Duodenal mucosa (tissue), 2 donors: ENCODE measurements around the gene C9orf50.

Experiments
- H3K27ac ChIP-seq: one replicate; pipeline ENCODE4 v1.7.0; 2013; ENCODE audit warnings: low read depth, low read length
- H3K27me3 ChIP-seq, 2 donors: one replicate each; pipeline ENCODE4 v1.7.0; 2013; ENCODE audit warnings: low read length in 2 of 2, control low read depth in 1 of 2; ENCODE audit not compliant: insufficient read depth in 2 of 2, control insufficient read depth in 1 of 2
- H3K36me3 ChIP-seq, 2 donors: one replicate each; pipeline ENCODE4 v1.7.0; 2013; ENCODE audit warnings: low read length in 2 of 2, control low read depth in 1 of 2; ENCODE audit not compliant: insufficient read depth in 2 of 2, control insufficient read depth in 1 of 2
- H3K4me1 ChIP-seq, 2 donors: one replicate each; pipeline ENCODE4 v1.7.0; 2013; ENCODE audit warnings: low read length in 2 of 2, control low read depth in 1 of 2; ENCODE audit not compliant: insufficient read depth in 2 of 2, control insufficient read depth in 1 of 2
- H3K4me3 ChIP-seq, 2 donors: one replicate each; pipeline ENCODE4 v1.7.0; 2013; ENCODE audit warnings: low read length in 2 of 2, low read depth in 1 of 2
- H3K9ac ChIP-seq, 2 donors: one replicate each; pipeline ENCODE4 v1.7.0; 2013; ENCODE audit warnings: low read length in 2 of 2, low read depth in 1 of 2
- H3K9me3 ChIP-seq, 2 donors: one replicate each; pipeline ENCODE4 v1.7.0; 2013; ENCODE audit warnings: low read length in 2 of 2, control low read depth in 1 of 2; ENCODE audit not compliant: control insufficient read depth in 1 of 2

C9orf50 gene

DNA sequence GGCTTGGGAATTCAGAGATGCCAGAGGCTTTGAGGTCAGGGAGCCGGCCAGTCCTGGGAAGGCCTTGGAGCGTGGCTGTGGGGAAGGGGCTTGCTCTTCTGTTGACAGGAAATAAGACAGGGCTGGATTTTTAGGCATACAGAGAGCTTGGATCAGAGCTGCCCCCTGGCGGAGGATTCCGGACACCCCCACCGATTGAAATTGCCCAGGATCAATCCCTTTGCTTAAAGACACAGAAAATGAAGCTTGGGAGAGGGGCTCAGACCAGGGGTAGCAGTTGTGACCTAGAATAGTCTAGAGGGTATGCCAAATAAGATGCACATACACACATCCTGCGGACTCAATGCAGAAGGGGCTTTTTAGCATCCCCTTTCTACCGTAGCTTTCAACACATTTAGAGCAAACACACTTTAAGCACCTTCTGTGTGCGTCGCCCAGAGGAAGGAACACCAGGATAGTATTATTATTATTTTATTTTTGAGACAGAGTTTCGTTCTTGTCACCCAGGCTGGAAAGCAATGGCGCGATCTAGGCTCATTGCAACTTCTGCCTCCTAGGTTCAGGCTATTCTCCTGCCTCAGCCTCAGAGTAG lies 3.4 kb upstream of the C9orf50 start:
- Histone ChIP-seq H3K9ac (no peak overlapping the region), H3K27ac (no peak overlapping the region), H3K36me3 (peaks cover 3% of the 10 kb centered on the region in 2 donors), H3K9me3 (no peaks in the 10 kb centered on the region), H3K27me3 (peaks cover 15 to 17% of the 10 kb centered on the region in 2 donors), H3K4me3 (no peak overlapping the region), H3K4me1 (peaks cover 27 to 28% of the 10 kb centered on the region in 2 donors)

DNA sequence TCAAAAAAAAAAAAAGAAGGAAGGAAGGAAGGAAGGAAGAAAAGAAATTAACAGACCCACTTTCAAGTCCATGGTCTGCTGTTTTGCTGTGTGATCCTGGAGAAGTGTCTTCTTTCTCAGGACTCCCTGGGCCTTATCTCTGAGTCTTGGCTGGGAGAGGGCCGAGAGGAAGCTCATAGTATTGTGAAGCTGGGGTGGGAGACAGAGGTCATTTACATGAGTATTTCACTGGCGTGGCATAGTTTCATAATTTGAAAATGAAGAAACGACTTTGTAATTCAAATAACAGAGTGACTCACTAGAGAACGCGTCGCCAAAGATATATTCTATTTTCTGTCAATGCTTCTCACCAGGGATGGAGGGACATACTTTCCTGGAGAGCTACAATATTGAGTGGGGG lies 2.4 kb upstream of the C9orf50 start:
- Histone ChIP-seq H3K27ac (no peak overlapping the region), H3K9ac (no peak overlapping the region), H3K4me3 (no peak overlapping the region), H3K27me3 (peaks cover 19 to 22% of the 10 kb centered on the region in 2 donors), H3K9me3 (no peaks in the 10 kb centered on the region), H3K4me1 (peaks cover 18 to 20% of the 10 kb centered on the region in 2 donors), H3K36me3 (peaks cover 0 to 3% of the 10 kb centered on the region in 2 donors)

DNA sequence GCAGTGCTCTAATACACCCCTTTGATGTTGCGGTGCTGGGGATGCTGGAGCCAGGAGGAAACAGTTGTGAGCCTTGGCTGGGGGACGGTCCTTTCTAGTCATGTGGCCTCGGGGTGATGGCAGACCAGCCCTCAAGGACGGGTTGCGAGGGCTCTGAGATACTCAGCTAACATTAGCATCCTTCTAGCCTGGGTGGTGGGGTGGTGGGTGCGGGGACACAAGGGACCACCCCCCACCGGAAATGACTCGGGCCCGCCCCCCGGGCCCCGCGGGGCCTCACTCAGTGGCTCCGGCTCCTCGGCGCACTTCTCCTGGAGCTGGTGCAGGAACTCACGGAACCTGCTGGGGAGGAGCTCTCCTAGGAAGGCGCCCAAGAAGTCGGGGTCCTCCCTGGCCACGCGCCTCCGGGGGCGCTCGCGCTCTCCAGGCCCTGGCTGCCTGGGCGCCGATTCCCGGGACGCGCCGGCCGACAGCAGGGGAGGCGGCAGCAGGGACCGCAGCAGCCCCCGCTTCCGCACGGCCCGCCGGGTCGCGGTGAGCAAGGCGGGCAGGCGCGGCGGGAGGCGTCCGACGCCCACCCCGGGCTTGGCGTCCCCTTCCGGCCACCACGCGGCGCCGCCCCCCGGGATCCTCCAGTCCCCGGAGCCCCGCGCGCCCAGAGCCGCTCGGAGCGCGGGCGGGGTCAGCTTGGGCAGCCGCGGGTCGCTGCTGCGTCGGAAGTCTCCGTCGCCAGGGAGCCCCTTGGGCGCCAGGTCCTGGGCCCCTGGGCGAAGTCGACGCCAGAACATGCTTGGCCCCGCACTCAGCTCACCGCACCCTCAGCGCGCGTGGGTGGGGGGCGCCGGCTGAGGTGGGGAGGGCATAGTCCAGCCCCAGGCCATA lies 873 bp downstream of the C9orf50 start:
- Histone ChIP-seq H3K36me3 (no peaks in the 10 kb centered on the region), H3K9me3 (no peaks in the 10 kb centered on the region), H3K9ac (peak overlapping the region in 1 of 2 donors; percentile 25), H3K4me1 (peaks cover 3 to 4% of the 10 kb centered on the region in 2 donors), H3K4me3 (peak overlapping the region; percentile 50 to 51), H3K27ac (no peak overlapping the region), H3K27me3 (peaks cover 19 to 22% of the 10 kb centered on the region in 2 donors)

DNA sequence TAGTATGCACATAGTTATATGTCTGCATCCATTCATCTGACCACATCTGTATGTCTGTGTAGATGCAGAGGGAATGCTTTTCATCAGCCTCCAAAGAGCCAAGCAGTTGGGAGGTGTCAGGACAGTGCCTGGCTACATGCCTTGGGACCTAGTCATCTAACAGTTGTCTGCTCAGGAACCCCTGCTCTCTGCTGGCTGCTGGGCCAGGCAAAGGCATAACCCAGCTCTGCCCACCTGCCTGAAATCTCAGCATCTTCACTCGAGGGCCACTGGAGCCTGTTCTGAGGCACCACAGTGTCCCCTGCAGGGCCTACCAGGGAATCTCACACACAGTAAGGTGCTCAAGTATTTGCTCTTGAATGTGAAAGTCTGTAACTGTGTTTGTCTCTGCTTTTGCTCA lies 3.7 kb downstream of the C9orf50 start:
- no peaks in the 10 kb centered on the region for H3K9me3 ChIP-seq
- no peak overlapping the region for H3K4me3 ChIP-seq
- no peak overlapping the region for H3K9ac ChIP-seq
- no peak overlapping the region for H3K27ac ChIP-seq
- peaks cover 3 to 4% of the 10 kb centered on the region in 2 donors for H3K4me1 ChIP-seq
- no peaks in the 10 kb centered on the region for H3K36me3 ChIP-seq
- peaks cover 19 to 22% of the 10 kb centered on the region in 2 donors for H3K27me3 ChIP-seq

DNA sequence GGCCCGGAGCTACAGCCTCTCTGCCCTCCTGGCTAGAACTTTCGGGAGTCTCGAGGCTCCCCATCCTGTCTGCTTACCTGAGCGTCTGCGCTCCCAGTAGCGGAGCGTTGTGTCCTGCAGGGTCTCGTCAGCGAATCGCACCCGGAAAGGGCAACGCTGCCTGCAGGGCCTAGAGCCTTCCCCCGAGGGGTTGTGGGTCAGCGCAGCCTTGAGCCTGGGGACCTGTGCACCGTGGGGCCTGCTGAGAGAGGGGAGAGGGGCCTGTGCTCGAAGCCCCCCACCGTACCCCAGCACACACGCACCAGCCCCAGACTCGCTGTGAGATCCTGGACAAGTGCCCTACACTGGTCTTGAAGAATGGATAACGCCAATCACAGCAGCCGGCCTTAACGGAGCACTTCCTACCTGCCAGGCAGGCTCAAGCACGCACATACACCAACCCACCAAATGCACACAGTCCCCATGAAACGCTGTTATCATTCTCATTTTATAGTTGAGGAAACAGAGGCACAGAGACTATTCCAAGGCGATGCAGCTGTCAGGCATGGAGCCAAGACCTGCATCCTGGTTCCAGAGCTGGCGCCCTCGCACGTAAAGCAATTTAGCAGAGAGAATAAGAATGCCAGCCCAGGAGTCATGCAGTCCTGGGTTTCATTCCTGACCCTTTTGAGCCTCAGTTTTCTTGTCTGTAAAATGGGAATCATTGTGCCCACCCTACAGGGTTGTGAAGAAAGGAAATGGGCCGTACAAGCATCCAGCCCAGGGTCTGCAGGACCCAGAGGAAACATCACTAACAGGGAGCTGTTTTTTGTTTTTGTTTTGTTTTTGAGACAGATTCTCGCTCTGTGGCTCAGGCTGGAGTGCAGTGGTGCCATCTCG lies 5.3 kb downstream of the C9orf50 start:
- Histone ChIP-seq H3K27ac (no peak overlapping the region), H3K9ac (no peak overlapping the region), H3K4me3 (no peak overlapping the region), H3K9me3 (no peaks in the 10 kb centered on the region), H3K36me3 (no peaks in the 10 kb centered on the region), H3K4me1 (peaks cover 11 to 12% of the 10 kb centered on the region in 2 donors), H3K27me3 (peaks cover 14 to 15% of the 10 kb centered on the region in 2 donors)

DNA sequence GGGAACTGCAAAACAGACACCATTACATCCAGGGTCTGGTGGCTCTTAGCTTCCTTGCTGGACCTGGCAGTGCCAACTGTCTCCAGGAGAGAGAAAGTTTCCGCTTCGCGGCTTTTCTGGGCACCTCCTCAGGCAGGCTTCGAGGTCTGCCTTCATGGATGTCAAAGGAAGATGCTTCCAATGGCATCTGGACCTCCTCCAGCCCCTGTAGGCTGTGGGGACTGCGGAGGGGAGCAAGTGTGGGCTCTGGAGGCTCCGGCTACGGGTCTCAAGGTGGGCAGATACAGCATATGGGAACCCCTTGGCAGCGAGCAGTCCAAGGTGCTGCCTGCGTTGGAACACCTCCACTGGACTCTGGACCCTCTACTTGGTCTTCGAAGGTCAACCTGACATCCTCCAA lies 6.0 kb downstream of the C9orf50 start:
- H3K36me3 ChIP-seq = no peaks in the 10 kb centered on the region
- H3K4me1 ChIP-seq = peaks cover 9 to 12% of the 10 kb centered on the region in 2 donors
- no peaks in the 10 kb centered on the region for H3K9me3 ChIP-seq
- H3K27me3 ChIP-seq = peaks cover 9 to 11% of the 10 kb centered on the region in 2 donors
- no peak overlapping the region for H3K27ac ChIP-seq
- H3K9ac ChIP-seq = no peak overlapping the region
- no peak overlapping the region for H3K4me3 ChIP-seq

DNA sequence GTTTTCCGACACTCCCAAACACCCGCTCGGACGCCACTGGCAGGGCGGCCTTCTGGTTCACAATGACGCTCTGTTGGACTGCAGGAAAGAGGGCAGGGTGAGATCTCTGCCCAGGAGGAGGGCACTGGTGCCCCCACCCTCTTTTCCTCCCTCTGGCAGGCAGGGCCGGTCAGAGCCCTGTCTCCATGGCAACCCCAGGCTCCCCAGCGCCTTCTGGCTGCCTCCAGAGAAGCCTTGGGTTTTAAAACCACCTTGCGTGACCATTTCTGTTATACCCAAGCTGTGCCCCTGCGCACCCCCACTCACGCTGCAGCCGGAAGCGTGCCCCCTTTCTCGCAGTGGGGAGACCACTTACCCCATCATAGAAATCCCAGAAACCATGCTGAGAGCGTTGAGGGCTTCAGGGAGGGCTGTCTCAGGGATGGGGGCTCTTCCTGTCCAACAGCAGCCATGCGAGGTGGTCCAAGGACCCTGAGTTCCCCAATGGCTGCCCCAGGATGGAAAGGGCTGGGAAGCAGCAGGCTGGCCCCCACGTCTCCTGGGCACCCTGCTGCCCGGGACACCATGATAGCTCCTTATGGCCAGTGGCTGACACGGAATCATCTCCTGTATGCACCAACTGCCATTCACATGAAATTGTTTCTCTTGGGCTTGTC lies 7.3 kb downstream of the C9orf50 start:
- H3K9me3 ChIP-seq = no peaks in the 10 kb centered on the region
- peak overlapping the region; percentile 32 for H3K27ac ChIP-seq
- no peaks in the 10 kb centered on the region for H3K27me3 ChIP-seq
- peaks cover 13 to 20% of the 10 kb centered on the region in 2 donors for H3K4me1 ChIP-seq
- no peak overlapping the region for H3K9ac ChIP-seq
- no peak overlapping the region for H3K4me3 ChIP-seq
- H3K36me3 ChIP-seq = no peaks in the 10 kb centered on the region

DNA sequence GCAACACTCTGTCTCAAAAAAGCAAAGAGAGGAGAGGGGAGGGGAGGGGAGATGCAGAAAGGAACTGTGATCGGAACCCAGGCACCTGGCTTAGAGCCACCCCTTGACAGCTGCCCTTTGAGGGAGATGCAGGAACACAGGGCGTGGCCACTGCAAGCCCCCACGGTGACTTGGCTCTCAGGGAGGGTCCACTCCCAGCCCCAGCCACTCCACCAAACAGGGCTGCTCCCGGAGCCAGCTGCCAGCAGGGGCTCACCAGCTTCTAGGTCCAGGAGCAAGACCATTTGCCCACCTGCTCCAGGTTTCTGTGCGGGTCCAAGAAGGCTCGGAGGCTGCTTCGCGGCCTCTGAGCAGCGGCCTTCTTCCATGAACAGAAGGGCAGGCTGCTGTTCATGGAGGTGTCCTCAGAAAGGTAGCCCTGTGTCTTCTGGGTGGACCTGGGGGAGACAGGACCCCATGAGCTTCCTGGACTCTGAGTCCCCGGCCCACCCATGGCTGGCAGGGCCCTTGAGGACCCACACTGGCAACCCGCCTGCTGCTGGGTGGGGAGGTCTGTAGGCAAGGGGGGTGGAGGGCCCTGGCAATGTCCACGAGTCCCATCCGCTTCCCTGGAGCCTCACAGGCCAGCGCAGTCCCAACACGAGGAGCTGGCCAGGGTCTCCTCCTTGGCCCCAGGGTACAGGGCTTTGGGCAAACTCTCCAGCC lies 7.9 kb downstream of the C9orf50 start:
- Histone ChIP-seq H3K36me3 (no peaks in the 10 kb centered on the region), H3K4me1 (peaks cover 13 to 21% of the 10 kb centered on the region in 2 donors), H3K9me3 (no peaks in the 10 kb centered on the region), H3K9ac (no peak overlapping the region), H3K27me3 (no peaks in the 10 kb centered on the region), H3K27ac (peak overlapping the region; percentile 32), H3K4me3 (no peak overlapping the region)

DNA sequence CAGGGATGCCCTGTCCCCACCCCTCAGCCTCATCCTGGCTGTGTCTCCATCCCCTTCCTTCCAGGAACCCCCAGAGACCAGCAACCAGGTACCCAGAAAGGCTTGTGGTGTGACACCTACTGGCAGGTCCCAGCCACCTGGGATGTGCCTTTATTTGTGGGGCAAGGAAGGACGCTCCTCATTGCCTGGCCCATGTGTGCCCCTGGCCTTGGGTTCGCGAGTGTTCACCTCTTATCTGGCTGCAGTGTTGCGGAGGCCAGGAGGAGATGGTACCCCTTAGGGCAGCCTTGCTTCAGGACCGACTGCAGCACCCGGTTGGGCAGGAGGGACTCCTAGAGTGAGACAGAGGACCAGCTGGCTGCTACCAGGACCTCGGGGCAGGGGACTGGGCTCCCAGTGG lies 8.8 kb downstream of the C9orf50 start:
- no peaks in the 10 kb centered on the region for H3K36me3 ChIP-seq
- peaks cover 19 to 28% of the 10 kb centered on the region in 2 donors for H3K4me1 ChIP-seq
- no peak overlapping the region for H3K4me3 ChIP-seq
- no peak overlapping the region for H3K9ac ChIP-seq
- no peaks in the 10 kb centered on the region for H3K9me3 ChIP-seq
- H3K27me3 ChIP-seq = no peaks in the 10 kb centered on the region
- no peak overlapping the region for H3K27ac ChIP-seq
